Measurements from ENCODE around the gene PRKAR1B. TPM values are rescaled to one million over a fixed set of nuclear protein-coding genes. Genes with fewer than 3 reads are reported as not detected.

PRKAR1B gene
- total RNA-seq, 2 experiments from 2014 or later, result 48.7 to 49.9 TPM

- Mint-ChIP-seq H3K9me3 (no peaks in the 10 kb centered on the region), H3K36me3 (ENCODE audit: low read depth) (peaks cover 23% of the 10 kb centered on the region), H3K27ac (no peak overlapping the region), H3K4me3 (no peak overlapping the region), H3K27me3 (no peaks in the 10 kb centered on the region), H3K4me1 (ENCODE audit: low read depth) (peaks cover 8% of the 10 kb centered on the region)
- TF ChIP-seq, protein P1, sequence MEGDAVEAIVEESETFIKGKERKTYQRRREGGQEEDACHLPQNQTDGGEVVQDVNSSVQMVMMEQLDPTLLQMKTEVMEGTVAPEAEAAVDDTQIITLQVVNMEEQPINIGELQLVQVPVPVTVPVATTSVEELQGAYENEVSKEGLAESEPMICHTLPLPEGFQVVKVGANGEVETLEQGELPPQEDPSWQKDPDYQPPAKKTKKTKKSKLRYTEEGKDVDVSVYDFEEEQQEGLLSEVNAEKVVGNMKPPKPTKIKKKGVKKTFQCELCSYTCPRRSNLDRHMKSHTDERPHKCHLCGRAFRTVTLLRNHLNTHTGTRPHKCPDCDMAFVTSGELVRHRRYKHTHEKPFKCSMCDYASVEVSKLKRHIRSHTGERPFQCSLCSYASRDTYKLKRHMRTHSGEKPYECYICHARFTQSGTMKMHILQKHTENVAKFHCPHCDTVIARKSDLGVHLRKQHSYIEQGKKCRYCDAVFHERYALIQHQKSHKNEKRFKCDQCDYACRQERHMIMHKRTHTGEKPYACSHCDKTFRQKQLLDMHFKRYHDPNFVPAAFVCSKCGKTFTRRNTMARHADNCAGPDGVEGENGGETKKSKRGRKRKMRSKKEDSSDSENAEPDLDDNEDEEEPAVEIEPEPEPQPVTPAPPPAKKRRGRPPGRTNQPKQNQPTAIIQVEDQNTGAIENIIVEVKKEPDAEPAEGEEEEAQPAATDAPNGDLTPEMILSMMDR (IDR thresholded peaks at IDR 0.05), result no peak
- intact Hi-C loops (cut with micrococcal nuclease), result no loop called here
- no peak for ATAC-seq
- DNase-seq, result no peak
- ChIA-PET CTCF (no interaction called here), POLR2A (no interaction called here)
Observed at GRCh38 chr7:738723-739454, 11.8 kb upstream of the PRKAR1B start.

DNA sequence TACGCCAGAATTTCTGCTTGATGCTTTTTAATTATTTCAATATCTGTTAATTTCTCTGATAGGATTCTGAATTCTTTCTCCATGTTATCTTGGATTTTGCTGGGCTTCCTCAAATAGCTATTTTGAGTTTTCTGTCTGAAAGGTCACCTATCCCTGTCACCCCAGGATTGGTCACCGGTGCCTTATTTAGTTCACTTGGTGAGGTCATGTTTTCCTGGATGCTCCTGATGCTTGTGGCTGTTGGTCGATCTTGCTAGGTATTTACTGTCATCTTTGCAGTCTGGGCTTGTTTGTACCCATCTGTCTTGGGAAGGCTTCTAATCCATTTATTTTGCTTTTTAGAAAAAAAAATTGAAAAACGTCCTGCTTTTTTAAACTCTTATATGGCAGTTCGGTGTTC, 11.2 kb upstream of the PRKAR1B start:
- ATAC-seq, result no peak
- peaks cover under 1% of the 10 kb centered on the region for H3K9me3 Mint-ChIP-seq
- intact Hi-C loops (cut with micrococcal nuclease), result no loop called here

GRCh38 chr7:734808-735207, 7.7 kb upstream of the PRKAR1B start:
- DNase-seq (no peak), ATAC-seq (no peak)
- intact Hi-C loops (cut with micrococcal nuclease), result no loop called here
- Mint-ChIP-seq H3K27ac (no peak overlapping the region), H3K36me3 (ENCODE audit: low read depth) (peaks cover 18% of the 10 kb centered on the region), H3K4me3 (no peak overlapping the region), H3K4me1 (ENCODE audit: low read depth) (peaks cover 9% of the 10 kb centered on the region), H3K27me3 (no peaks in the 10 kb centered on the region), H3K9me3 (peaks cover 4% of the 10 kb centered on the region)
- TF ChIP-seq, protein P1 (IDR thresholded peaks at IDR 0.05), result no peak
- CTCF ChIA-PET, result no interaction called here
- POLR2A ChIA-PET, result no interaction called here

More for the DNA sequence above, 11.2 kb upstream of the PRKAR1B start:
- ChIA-PET POLR2A (no interaction called here), CTCF (no interaction called here)
- Mint-ChIP-seq H3K4me3 (no peak overlapping the region), H3K27me3 (no peaks in the 10 kb centered on the region), H3K4me1 (ENCODE audit: low read depth) (peaks cover 8% of the 10 kb centered on the region), H3K36me3 (ENCODE audit: low read depth) (peaks cover 21% of the 10 kb centered on the region), H3K27ac (no peak overlapping the region)
- TF ChIP-seq, protein P1 (IDR thresholded peaks at IDR 0.05), result no peak
- no peak for DNase-seq

DNA sequence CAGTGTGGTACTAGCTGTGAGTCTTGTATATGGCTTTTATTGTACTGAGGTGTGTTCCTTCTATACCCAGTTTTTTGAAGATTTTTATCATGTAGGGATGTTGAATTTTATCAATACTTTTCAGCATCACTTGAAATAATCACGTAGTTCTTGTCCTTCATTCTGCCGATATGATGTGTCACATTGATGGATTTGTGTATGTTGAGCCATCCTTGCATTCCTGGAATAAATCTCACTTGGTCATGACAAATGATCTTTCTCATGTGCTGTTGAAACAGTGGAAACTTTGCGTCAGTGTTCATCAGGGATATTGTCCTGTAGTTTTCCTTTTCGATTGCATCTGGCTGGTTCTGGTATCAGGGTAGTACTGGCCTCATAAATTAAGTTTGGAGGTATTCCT, 7.1 kb upstream of the PRKAR1B start:
- Mint-ChIP-seq H3K36me3 (ENCODE audit: low read depth) (peaks cover 16% of the 10 kb centered on the region), H3K27ac (no peak overlapping the region), H3K9me3 (peaks cover 4% of the 10 kb centered on the region), H3K4me1 (ENCODE audit: low read depth) (peaks cover 12% of the 10 kb centered on the region), H3K4me3 (no peak overlapping the region), H3K27me3 (no peaks in the 10 kb centered on the region)
- ChIA-PET CTCF (interaction anchor here (1.2 to 1.6 kb wide), 2 partner anchors 40 to 41 kb away, joined by 3 to 4 read pairs; no protein-coding TSS in a partner anchor), POLR2A (no interaction called here)
- DNase-seq (no peak), ATAC-seq (no peak)
- intact Hi-C loops (cut with micrococcal nuclease), result no loop called here
- TF ChIP-seq, protein P1 (IDR thresholded peaks at IDR 0.05), result no peak

GRCh38 chr7:732556-732955, 5.5 kb upstream of the PRKAR1B start:
- Mint-ChIP-seq H3K4me1 (ENCODE audit: low read depth) (peaks cover 20% of the 10 kb centered on the region), H3K9me3 (peaks cover 4% of the 10 kb centered on the region), H3K4me3 (no peak overlapping the region), H3K27me3 (no peaks in the 10 kb centered on the region), H3K36me3 (ENCODE audit: low read depth) (peaks cover 18% of the 10 kb centered on the region), H3K27ac (no peak overlapping the region)
- ChIA-PET CTCF (no interaction called here), POLR2A (interaction anchor here (1.0 to 1.1 kb wide), 2 partner anchors 12 to 21 kb away, joined by 3 read pairs; no protein-coding TSS in a partner anchor)
- intact Hi-C loops (cut with micrococcal nuclease), result no loop called here
- DNase-seq, result no peak
- no peak for ATAC-seq
- TF ChIP-seq, protein P1 (IDR thresholded peaks at IDR 0.05), result no peak
